Measurements from ENCODE around the gene SZT2.
A peak's percentile ranks its signal among the peaks of the same experiment; 100 is the strongest.

Gene SZT2

GRCh38 chr1:43389326-43390313 is at the start of gene SZT2, which contains the start of gene MED8:
SZT2 (plus strand) TSS chr1:43389899; CDS start chr1:43389969, 70 bp downstream.
MED8 (minus strand) TSS chr1:43389800; CDS start chr1:43389764, 36 bp downstream.
- DNase-seq: peak; percentile 90

DNA sequence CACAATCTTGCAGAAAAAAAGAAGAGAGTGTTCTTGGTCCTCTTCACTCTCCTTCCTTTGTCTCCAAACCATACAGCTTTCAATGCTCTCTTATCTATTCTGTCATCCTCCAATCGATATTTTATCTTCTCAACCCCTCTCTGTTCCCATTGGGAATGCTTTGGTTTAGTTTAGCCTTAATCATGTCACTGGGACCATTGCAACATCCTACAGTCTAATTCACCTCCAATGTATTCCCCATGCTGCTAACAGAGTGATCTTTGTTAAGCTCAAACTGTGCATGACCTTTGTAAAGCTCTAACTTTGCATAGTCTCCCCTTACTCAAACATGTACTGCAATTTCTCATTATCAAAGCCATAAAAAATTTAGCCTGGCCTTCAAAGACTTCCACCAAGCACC is 49.1 kb upstream of the SZT2 start:
- no peak for DNase-seq

GRCh38 chr1:43344267-43344850 is 45.3 kb upstream of the SZT2 start:
- no peak for DNase-seq

DNA sequence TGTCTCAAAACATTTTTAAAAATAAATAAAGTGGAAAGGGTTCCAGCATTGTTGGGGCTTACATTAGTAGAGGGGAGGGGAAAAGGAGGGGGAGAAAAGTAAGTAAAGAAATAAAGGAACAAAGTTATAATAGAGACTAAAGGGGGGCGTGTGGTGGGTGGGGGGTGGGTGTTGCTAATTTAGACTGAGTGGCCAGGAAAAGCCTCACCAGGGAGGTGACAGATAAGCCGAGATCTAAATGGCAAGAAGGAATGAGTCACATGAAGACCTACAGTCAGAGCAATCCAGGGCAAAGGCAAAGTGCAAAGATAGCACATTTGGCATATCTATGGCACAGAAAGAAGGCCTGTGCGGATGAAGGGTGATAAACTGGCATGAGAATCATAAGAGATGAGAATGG is 44.6 kb upstream of the SZT2 start:
- DNase-seq: no peak

- no peak for DNase-seq
Observed at GRCh38 chr1:43346636-43347035, 43.1 kb upstream of the SZT2 start.

DNA sequence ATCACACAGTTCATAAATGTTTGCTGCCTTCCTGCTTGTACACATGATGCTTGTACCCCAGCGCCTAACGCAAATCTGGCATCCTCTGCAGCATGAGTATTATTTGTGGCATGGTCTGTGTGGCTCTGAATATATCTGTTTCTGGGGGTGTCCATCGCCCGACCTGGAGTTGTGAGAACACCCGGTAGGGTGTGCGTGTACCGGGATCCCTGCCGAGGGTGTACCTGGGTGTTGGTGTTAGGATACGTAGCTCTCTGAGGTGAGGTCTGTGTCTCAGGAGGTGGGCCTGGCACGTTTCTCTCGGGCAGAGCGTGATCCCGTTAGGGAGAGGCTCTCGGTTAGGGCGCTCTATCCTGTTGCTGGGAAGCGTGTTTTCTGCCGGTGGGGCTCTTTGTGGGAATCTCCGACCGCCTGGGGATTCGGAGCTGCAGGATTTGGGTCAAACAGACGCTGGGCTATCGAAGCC is 41.3 kb upstream of the SZT2 start:
- no peak for DNase-seq

DNA sequence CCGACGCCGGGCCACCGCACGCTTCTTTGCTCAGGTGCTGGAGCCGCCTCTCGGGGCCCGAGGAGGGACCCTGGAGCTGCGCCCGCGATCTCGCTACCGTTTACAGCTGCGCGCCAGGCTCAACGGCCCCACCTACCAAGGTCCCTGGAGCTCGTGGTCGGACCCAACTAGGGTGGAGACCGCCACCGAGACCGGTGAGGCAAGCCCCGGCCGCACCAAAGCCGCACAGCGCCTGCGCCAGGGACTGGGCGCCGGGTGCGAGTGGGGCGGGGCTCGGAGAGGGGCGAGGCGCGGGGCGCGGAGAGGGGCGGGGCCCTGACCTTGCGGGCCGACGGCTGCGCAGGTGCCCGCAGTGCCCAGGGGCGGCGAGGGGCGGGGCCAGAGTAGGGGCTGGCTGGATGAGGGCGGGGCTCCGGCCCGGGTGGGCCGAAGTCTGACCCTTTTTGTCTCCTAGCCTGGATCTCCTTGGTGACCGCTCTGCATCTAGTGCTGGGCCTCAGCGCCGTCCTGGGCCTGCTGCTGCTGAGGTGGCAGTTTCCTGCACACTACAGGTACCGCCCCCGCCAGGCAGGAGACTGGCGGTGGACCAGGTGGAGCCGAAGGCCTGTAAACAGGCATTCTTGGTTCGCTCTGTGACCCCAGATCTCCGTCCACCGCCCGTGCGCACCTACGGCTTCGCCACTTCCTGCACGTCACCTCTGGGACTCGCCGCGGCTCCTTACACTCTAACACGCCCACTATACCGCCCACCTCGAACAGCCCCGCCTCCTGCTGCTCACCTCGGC is 40.7 kb upstream of the SZT2 start:
- no peak for DNase-seq

- DNase-seq: no peak
Observed at GRCh38 chr1:43349594-43350306, 39.9 kb upstream of the SZT2 start.

- DNase-seq: no peak
Observed at GRCh38 chr1:43350976-43351375, 38.7 kb upstream of the SZT2 start.

- DNase-seq: no peak
Observed at GRCh38 chr1:43351421-43352350, 38.0 kb upstream of the SZT2 start.

DNA sequence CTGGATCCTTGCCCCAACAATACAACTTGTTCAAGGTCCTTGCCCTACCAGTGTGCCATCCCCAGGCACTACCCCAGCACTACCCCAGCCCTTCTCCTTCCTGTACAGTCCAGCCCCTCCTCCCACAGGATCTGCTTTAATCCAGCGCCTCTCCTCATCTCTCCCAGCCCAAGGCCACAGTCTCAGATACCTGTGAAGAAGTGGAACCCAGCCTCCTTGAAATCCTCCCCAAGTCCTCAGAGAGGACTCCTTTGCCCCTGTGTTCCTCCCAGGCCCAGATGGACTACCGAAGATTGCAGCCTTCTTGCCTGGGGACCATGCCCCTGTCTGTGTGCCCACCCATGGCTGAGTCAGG is 37.4 kb upstream of the SZT2 start:
- DNase-seq: no peak

GRCh38 chr1:43352881-43353280 is 36.8 kb upstream of the SZT2 start:
- DNase-seq: no peak

- no peak for DNase-seq
Observed at GRCh38 chr1:43354471-43354870, 35.2 kb upstream of the SZT2 start.

DNA sequence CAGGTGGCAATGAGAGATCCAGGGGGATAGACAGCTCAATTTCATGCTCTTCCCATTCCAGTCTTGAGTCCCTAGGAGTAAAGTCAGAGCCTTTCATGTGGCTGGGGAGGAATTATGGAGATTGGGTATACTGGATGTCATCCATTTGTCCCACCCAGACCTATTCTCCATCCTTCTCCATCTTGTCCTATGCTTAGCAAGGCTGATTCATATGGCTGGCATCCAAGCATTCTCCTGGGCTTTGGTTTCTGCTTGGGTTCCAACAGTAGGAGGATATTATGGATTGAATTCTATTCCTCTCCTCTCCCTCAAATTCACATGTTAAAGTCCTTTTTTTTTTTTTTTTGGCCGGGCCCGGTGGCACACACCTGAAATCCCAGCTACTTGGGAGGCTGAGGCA is 34.8 kb upstream of the SZT2 start:
- DNase-seq: no peak

- no peak for DNase-seq
Observed at GRCh38 chr1:43357251-43357650, 32.4 kb upstream of the SZT2 start.

GRCh38 chr1:43358121-43358745 is 31.5 kb upstream of the SZT2 start:
- peak; percentile 62 to 67 for DNase-seq

- DNase-seq: peak; percentile 93 to 94
Observed at GRCh38 chr1:43358746-43359693, 30.7 kb upstream of the SZT2 start, which contains the start of gene CDC20. CDC20 (plus strand) TSS chr1:43358981; CDS start chr1:43359216, 235 bp downstream.

DNA sequence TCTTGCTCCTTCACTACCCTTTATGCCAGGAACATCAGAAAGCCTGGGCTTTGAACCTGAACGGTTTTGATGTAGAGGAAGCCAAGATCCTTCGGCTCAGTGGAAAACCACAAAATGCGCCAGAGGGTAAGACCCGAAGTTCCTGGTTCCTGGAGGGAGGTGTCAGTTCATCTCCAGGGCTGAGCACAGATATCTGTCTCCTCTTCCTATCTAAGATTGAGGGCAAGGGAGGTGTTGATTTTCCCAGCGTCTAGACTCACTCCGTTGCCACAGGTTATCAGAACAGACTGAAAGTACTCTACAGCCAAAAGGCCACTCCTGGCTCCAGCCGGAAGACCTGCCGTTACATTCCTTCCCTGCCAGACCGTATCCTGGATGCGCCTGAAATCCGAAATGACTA is 30.0 kb upstream of the SZT2 start:
- DNase-seq: no peak

DNA sequence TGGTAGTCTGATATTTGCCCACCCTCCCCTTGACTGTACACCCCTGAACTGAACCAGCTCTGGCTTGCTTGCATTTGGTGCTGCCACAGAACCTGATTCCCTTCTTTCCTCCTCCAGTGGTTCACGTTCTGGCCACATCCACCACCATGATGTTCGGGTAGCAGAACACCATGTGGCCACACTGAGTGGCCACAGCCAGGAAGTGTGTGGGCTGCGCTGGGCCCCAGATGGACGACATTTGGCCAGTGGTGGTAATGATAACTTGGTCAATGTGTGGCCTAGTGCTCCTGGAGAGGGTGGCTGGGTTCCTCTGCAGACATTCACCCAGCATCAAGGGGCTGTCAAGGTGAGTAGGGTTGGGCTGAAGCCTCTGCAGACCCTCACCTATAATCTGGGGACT is 29.1 kb upstream of the SZT2 start:
- DNase-seq: no peak

Data from AML-193 (cell line).